GM21367 (cell line): ENCODE measurements around the gene NOL9.
"Not testable (repeated sequence)": the region's sequence is repeated elsewhere in the genome, so short reads cannot be mapped to it uniquely, and the experiment has no call there.

Source experiments
- ATAC-seq: cut with Tn5 transposase; IDR thresholded peaks from one replicate; pipeline ENCODE4 v1.9.1; 2021; ENCODE audit not compliant: unreplicated experiment

Gene NOL9

GRCh38 chr1:6505367-6506209 lies 48.7 kb downstream of the NOL9 start:
- no peak for ATAC-seq

- ATAC-seq = no peak
Measured at GRCh38 chr1:6504887-6505286, 49.4 kb downstream of the NOL9 start.

- no peak for ATAC-seq
Measured at GRCh38 chr1:6503884-6504602, 50.3 kb downstream of the NOL9 start.

- ATAC-seq = no peak
Measured at GRCh38 chr1:6502000-6502891, 52.1 kb downstream of the NOL9 start.

GRCh38 chr1:6501279-6501813 lies 53.0 kb downstream of the NOL9 start:
- no peak for ATAC-seq

- no peak for ATAC-seq
Measured at GRCh38 chr1:6500544-6501278, 53.6 kb downstream of the NOL9 start.

- ATAC-seq = no peak
Measured at GRCh38 chr1:6499296-6499695, 55.0 kb downstream of the NOL9 start.

- ATAC-seq = no peak
Measured at GRCh38 chr1:6498576-6499111, 55.7 kb downstream of the NOL9 start.

- ATAC-seq = no peak
Measured at GRCh38 chr1:6497867-6498575, 56.3 kb downstream of the NOL9 start.

GRCh38 chr1:6497215-6497866 lies 57.0 kb downstream of the NOL9 start:
- ATAC-seq = no peak

- no peak for ATAC-seq
Measured at GRCh38 chr1:6496890-6497214, 57.5 kb downstream of the NOL9 start.

- no peak for ATAC-seq
Measured at GRCh38 chr1:6496365-6496721, 58.0 kb downstream of the NOL9 start.

GRCh38 chr1:6495540-6496364 lies 58.6 kb downstream of the NOL9 start:
- no peak for ATAC-seq

GRCh38 chr1:6495041-6495441 lies 59.3 kb downstream of the NOL9 start:
- no peak for ATAC-seq

- no peak for ATAC-seq
Measured at GRCh38 chr1:6494627-6495026, 59.7 kb downstream of the NOL9 start.

- ATAC-seq = not testable (repeated sequence)
Measured at GRCh38 chr1:6493834-6494223, 60.5 kb downstream of the NOL9 start.

GRCh38 chr1:6491966-6492365 lies 62.3 kb downstream of the NOL9 start:
- ATAC-seq = no peak

GRCh38 chr1:6491480-6491962 lies 62.8 kb downstream of the NOL9 start, which contains the start of gene PLEKHG5:
TSS of gene PLEKHG5 (minus strand) at chr1:6491667. CDS start at chr1:6477571, 14,096 bp downstream.
- ATAC-seq = no peak
